ENCODE data around the gene ATAT1. TPM values are rescaled to one million over a fixed set of nuclear protein-coding genes. Genes with fewer than 3 reads are reported as not detected.
A peak's percentile ranks its signal among the peaks of the same experiment; 100 is the strongest.

The ATAT1 gene
- total RNA-seq, 2 experiments from 2014 or later = 10.4 to 17.8 TPM

- peaks cover 70% of the 10 kb centered on the region for H3K79me2 ChIP-seq (ENCODE audit: insufficient read depth, low read depth, low read length)
- peak; percentile 49 for DNase-seq (ENCODE audit: low spot score)
- intact Hi-C loops (cut with micrococcal nuclease; ENCODE audit: unreplicated experiment) = loop anchor here (1.0 to 10.0 kb wide), 4 partner anchors 9 to 807 kb away; partner anchors contain the start of genes MDC1, MICB, MRPS18B and PPP1R10
- H3K4me3 ChIP-seq (ENCODE audit: low read depth, low read length, poor library complexity, severe bottlenecking) = peak overlapping the region; percentile 95
- peaks cover 5% of the 10 kb centered on the region; the same call in 1 of the 2 replicates for H4K20me1 ChIP-seq (ENCODE audit: insufficient read depth, low read length)
- BruUV-seq (replicated peaks) = TSS peak; percentile 76
- H3K27ac ChIP-seq (ENCODE audit: low read depth, low read length, poor library complexity, severe bottlenecking) = peak overlapping the region; percentile 95
- peak overlapping the region; percentile 99 for H3K4me2 ChIP-seq (ENCODE audit: low read length)
- peaks cover 34% of the 10 kb centered on the region for H3K36me3 ChIP-seq (ENCODE audit: insufficient read depth, low read length)
- H3K4me1 ChIP-seq (ENCODE audit: insufficient read depth, low read length, poor library complexity, severe bottlenecking) = peaks cover 38% of the 10 kb centered on the region
- TF ChIP-seq EZH2phosphoT487 (IDR thresholded peaks at IDR 0.05; ENCODE audit: borderline replicate concordance, low read depth, low read length) = no peak
- no peak; the same call in 1 of the 2 replicates for TF ChIP-seq CTCF (conservative IDR thresholded peaks at IDR 0.05; ENCODE audit: low read length)
- H3K9me2 ChIP-seq (ENCODE audit: insufficient read depth, low read length) = no peaks in the 10 kb centered on the region
- ChIA-PET POLR2A (interaction anchor here (0.5 to 6.3 kb wide), 8 partner anchors 7 to 392 kb away, joined by 3 to 71 read pairs (median 4); partner anchors contain the start of genes DHX16, MDC1 and TUBB), CTCF (ENCODE audit: unreplicated experiment) (interaction anchor here (0.7 to 1.6 kb wide), 4 partner anchors 9 to 43 kb away, joined by 3 to 5 read pairs (median 5); partner anchors contain the start of genes DHX16 and MDC1)
- H3K9me3 ChIP-seq (ENCODE audit: low read length) = no peaks in the 10 kb centered on the region
- H2AFZ ChIP-seq (ENCODE audit: low read length) = no peak overlapping the region
These were observed 61.2 kb downstream of the ATAT1 start for GRCh38 chr6:30687659-30688431.

- peak; percentile 82 for DNase-seq (ENCODE audit: low spot score)
- Histone ChIP-seq H3K9me3 (ENCODE audit: low read length) (no peaks in the 10 kb centered on the region), H3K4me1 (ENCODE audit: insufficient read depth, low read length, poor library complexity, severe bottlenecking) (peaks cover 38% of the 10 kb centered on the region), H3K36me3 (ENCODE audit: insufficient read depth, low read length) (peaks cover 26% of the 10 kb centered on the region), H3K9me2 (ENCODE audit: insufficient read depth, low read length) (no peaks in the 10 kb centered on the region), H2AFZ (ENCODE audit: low read length) (no peak overlapping the region), H3K4me2 (ENCODE audit: low read length) (peak overlapping the region; percentile 99), H4K20me1 (ENCODE audit: insufficient read depth, low read length) (peaks cover 5% of the 10 kb centered on the region; the same call in 1 of the 2 replicates), H3K4me3 (ENCODE audit: low read depth, low read length, poor library complexity, severe bottlenecking) (peak overlapping the region; percentile 95), H3K79me2 (ENCODE audit: insufficient read depth, low read depth, low read length) (peaks cover 63% of the 10 kb centered on the region), H3K27ac (ENCODE audit: low read depth, low read length, poor library complexity, severe bottlenecking) (peak overlapping the region; percentile 95)
- CTCF ChIA-PET (ENCODE audit: unreplicated experiment) = interaction anchor here (0.7 to 1.6 kb wide), 5 partner anchors 9 to 42 kb away, joined by 3 to 5 read pairs (median 5); partner anchors contain the start of genes DHX16 and MDC1
- POLR2A ChIA-PET = interaction anchor here (0.7 to 6.3 kb wide), 6 partner anchors 8 to 42 kb away, joined by 3 to 71 read pairs (median 4); partner anchors contain the start of genes DHX16, MDC1 and TUBB
- BruUV-seq (replicated peaks) = no TSS peak
- intact Hi-C loops (cut with micrococcal nuclease; ENCODE audit: unreplicated experiment) = loop anchor here (1.0 to 10.0 kb wide), 4 partner anchors 9 to 806 kb away; partner anchors contain the start of genes MDC1, MICB, MRPS18B and PPP1R10
- TF ChIP-seq CTCF (conservative IDR thresholded peaks at IDR 0.05; ENCODE audit: low read length) (peak; percentile 62), EZH2phosphoT487 (IDR thresholded peaks at IDR 0.05; ENCODE audit: borderline replicate concordance, low read depth, low read length) (no peak)
These were observed 61.9 kb downstream of the ATAT1 start for GRCh38 chr6:30688569-30688968.

Measured in OCI-LY7 (cell line).